ENCODE measurements around the gene ROPN1B.
"Not testable (repeated sequence)": the region's sequence is repeated elsewhere in the genome, so short reads cannot be mapped to it uniquely, and the experiment has no call there.

DNA sequence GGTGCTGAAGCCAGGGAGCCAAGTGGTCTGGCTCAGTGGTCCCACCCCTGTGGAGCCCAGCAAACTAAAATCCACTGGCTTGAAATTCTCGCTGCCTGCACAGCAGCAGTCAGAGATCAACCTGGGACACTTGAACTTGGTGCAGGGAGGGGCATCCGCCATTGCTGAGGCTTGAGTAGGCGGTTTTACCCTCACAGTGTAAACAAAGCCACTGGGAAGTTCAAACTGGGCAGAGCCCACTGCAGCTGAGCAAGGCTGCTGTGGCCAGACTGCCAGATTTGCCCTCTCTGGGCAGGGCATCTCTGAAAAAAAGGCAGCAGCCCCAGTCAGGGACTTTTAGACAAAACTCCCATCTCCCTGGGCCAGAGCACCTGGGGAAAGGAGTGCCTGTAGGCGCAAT lies 27.8 kb downstream of the ROPN1B start:
- TF ChIP-seq, protein P1, sequence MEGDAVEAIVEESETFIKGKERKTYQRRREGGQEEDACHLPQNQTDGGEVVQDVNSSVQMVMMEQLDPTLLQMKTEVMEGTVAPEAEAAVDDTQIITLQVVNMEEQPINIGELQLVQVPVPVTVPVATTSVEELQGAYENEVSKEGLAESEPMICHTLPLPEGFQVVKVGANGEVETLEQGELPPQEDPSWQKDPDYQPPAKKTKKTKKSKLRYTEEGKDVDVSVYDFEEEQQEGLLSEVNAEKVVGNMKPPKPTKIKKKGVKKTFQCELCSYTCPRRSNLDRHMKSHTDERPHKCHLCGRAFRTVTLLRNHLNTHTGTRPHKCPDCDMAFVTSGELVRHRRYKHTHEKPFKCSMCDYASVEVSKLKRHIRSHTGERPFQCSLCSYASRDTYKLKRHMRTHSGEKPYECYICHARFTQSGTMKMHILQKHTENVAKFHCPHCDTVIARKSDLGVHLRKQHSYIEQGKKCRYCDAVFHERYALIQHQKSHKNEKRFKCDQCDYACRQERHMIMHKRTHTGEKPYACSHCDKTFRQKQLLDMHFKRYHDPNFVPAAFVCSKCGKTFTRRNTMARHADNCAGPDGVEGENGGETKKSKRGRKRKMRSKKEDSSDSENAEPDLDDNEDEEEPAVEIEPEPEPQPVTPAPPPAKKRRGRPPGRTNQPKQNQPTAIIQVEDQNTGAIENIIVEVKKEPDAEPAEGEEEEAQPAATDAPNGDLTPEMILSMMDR (IDR thresholded peaks at IDR 0.05), result not testable (repeated sequence)
- TF ChIP-seq, protein P2, sequence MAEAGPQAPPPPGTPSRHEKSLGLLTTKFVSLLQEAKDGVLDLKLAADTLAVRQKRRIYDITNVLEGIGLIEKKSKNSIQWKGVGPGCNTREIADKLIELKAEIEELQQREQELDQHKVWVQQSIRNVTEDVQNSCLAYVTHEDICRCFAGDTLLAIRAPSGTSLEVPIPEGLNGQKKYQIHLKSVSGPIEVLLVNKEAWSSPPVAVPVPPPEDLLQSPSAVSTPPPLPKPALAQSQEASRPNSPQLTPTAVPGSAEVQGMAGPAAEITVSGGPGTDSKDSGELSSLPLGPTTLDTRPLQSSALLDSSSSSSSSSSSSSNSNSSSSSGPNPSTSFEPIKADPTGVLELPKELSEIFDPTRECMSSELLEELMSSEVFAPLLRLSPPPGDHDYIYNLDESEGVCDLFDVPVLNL (CRISPR knock-in tag; IDR thresholded peaks at IDR 0.05; ENCODE audit: borderline replicate concordance, low read depth), result not testable (repeated sequence)
- not testable (repeated sequence) for TF ChIP-seq MYBL2 (CRISPR knock-in tag; IDR thresholded peaks at IDR 0.05); CBFB (CRISPR knock-in tag; IDR thresholded peaks at IDR 0.05; ENCODE audit: low read depth); ZNF396 (CRISPR knock-in tag; IDR thresholded peaks at IDR 0.05; ENCODE audit: borderline replicate concordance)
- TF ChIP-seq, protein P3, sequence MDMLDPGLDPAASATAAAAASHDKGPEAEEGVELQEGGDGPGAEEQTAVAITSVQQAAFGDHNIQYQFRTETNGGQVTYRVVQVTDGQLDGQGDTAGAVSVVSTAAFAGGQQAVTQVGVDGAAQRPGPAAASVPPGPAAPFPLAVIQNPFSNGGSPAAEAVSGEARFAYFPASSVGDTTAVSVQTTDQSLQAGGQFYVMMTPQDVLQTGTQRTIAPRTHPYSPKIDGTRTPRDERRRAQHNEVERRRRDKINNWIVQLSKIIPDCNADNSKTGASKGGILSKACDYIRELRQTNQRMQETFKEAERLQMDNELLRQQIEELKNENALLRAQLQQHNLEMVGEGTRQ (CRISPR knock-in tag; IDR thresholded peaks at IDR 0.05), result not testable (repeated sequence)
